Caco-2 (cell line): Measurements from ENCODE around the gene CFAP299. TPM values are rescaled to one million over a fixed set of nuclear protein-coding genes. Genes with fewer than 3 reads are reported as not detected.

Experiments
- BruUV-seq: library from RNA; stranded (reverse); fragments of 400-500 nt; replicated peaks from 2 replicates; lab custom pipeline; 2021; lab: Mats Ljungman, UMichigan
- CTCF ChIA-PET: fragments of 300-600 bp; sonication (Branson Sonifier 250); formaldehyde crosslinking; loops from one replicate; lab custom pipeline; 2022; ENCODE audit warnings: antibody characterized with exemption; lab: Charles Lee
- POLR2A ChIA-PET: fragments of 300-600 bp; sonication (Branson Sonifier 250); formaldehyde crosslinking; loops from one replicate; lab custom pipeline; 2022; ENCODE audit warnings: antibody characterized with exemption; lab: Charles Lee
- DNase-seq, 2 experiments: peaks; one replicate each; pipeline versions ENCODE4 v3.0.0 to v3.0.0-alpha.2; 2020 to 2022
- H3K27me3 ChIP-seq: replicated peaks from 2 replicates; pipeline ENCODE4 v1.6.0; 2011; ENCODE audit warnings: low read length; ENCODE audit not compliant: control insufficient read depth, insufficient read depth
- H3K36me3 ChIP-seq: 2 replicates; pipeline ENCODE4 v1.5.1; 2011; ENCODE audit warnings: low read length; ENCODE audit not compliant: control insufficient read depth, insufficient read depth
- H3K4me1 ChIP-seq: fragments of 250-450 bp; sonication (Bioruptor Pico); 2 replicates; pipeline ENCODE4 v1.5.1; 2020; ENCODE audit warnings: mild to moderate bottlenecking
- H3K4me3 ChIP-seq: 2 replicates; pipeline ENCODE4 v1.5.1; 2011; ENCODE audit warnings: low read depth, mild to moderate bottlenecking, control low read depth, low read length
- H3K9me3 ChIP-seq: fragments of 250-450 bp; sonication (Bioruptor Pico); 2 replicates; pipeline ENCODE4 v1.5.1; 2020; ENCODE audit warnings: mild to moderate bottlenecking, moderate library complexity
- H3K27ac Mint-ChIP-seq: one replicate; pipeline ENCODE4 v1.8.0; 2022; ENCODE audit warnings: mixed read lengths; ENCODE audit not compliant: unreplicated experiment
- H3K27me3 Mint-ChIP-seq: one replicate; pipeline ENCODE4 v1.8.0; 2022; ENCODE audit warnings: mixed read lengths; ENCODE audit not compliant: insufficient read depth, unreplicated experiment
- H3K36me3 Mint-ChIP-seq: one replicate; pipeline ENCODE4 v1.8.0; 2022; ENCODE audit warnings: mild to moderate bottlenecking, mixed read lengths; ENCODE audit not compliant: insufficient read depth, unreplicated experiment
- H3K4me1 Mint-ChIP-seq: one replicate; pipeline ENCODE4 v1.8.0; 2022; ENCODE audit warnings: low read depth, mixed read lengths; ENCODE audit not compliant: unreplicated experiment
- H3K4me3 Mint-ChIP-seq: one replicate; pipeline ENCODE4 v1.8.0; 2022; ENCODE audit warnings: mild to moderate bottlenecking, moderate library complexity, mixed read lengths; ENCODE audit not compliant: unreplicated experiment
- H3K9me3 Mint-ChIP-seq: one replicate; pipeline ENCODE4 v1.8.0; 2022; ENCODE audit warnings: mixed read lengths; ENCODE audit not compliant: unreplicated experiment
- CTCF ChIP-seq, 2 experiments: fragments of 200-600 bp in 1 of 2; IDR thresholded peaks; 1 replicate in 1 of 2; 2 replicates in 1 of 2; pipeline versions ENCODE4 v1.5.1 to v1.8.0; 2011 to 2022; ENCODE audit warnings: antibody characterized with exemption in 1 of 2, control low read depth in 1 of 2, inconsistent platforms in 1 of 2, low read depth in 1 of 2, low read length in 1 of 2, mild to moderate bottlenecking in 1 of 2, moderate library complexity in 1 of 2; ENCODE audit not compliant: insufficient read depth in 1 of 2, severe bottlenecking in 1 of 2, unreplicated experiment in 1 of 2
- intact Hi-C: fragments of 100-400 bp; cut with micrococcal nuclease; formaldehyde crosslinking; loops from one replicate; pipeline ENCODE4 v1.10.0; 2022; ENCODE audit not compliant: unreplicated experiment
- total RNA-seq: library from RNA; stranded (reverse); gene quantifications from 2 replicates; pipeline ENCODE4 v1.2.3, GENCODE V29; 2022

CFAP299 gene
- total RNA-seq, 1 experiment from 2014 or later = not detected

- no peak for DNase-seq
- no peaks in the 10 kb centered on the region for H3K27me3 ChIP-seq
- Mint-ChIP-seq H3K4me1 (no peaks in the 10 kb centered on the region), H3K27ac (no peak overlapping the region), H3K9me3 (no peaks in the 10 kb centered on the region), H3K36me3 (no peaks in the 10 kb centered on the region), H3K4me3 (no peak overlapping the region), H3K27me3 (no peaks in the 10 kb centered on the region)
- H3K4me1 ChIP-seq = no peaks in the 10 kb centered on the region
- no TSS peak for BruUV-seq
- no peak for TF ChIP-seq CTCF (IDR thresholded peaks at IDR 0.05; ENCODE audit: insufficient read depth in 1 of 2, low read depth in 1 of 2, low read length in 1 of 2, severe bottlenecking in 1 of 2, unreplicated experiment in 1 of 2)
- ChIA-PET CTCF (no interaction called here), POLR2A (no interaction called here)
- no peak overlapping the region for H3K4me3 ChIP-seq
- no peaks in the 10 kb centered on the region for H3K36me3 ChIP-seq
- intact Hi-C loops = no loop called here
- H3K9me3 ChIP-seq = no peaks in the 10 kb centered on the region
Observed at GRCh38 chr4:80386281-80386886, 50.9 kb downstream of the CFAP299 start.

- no peaks in the 10 kb centered on the region for H3K9me3 Mint-ChIP-seq
- no peak for DNase-seq
- no peak for TF ChIP-seq CTCF (IDR thresholded peaks at IDR 0.05; ENCODE audit: insufficient read depth in 1 of 2, low read depth in 1 of 2, low read length in 1 of 2, severe bottlenecking in 1 of 2, unreplicated experiment in 1 of 2)
- intact Hi-C loops = no loop called here
- H3K4me1 Mint-ChIP-seq = no peaks in the 10 kb centered on the region
- ChIA-PET POLR2A (no interaction called here), CTCF (no interaction called here)
- Histone ChIP-seq H3K4me3 (no peak overlapping the region), H3K27me3 (no peaks in the 10 kb centered on the region), H3K9me3 (no peaks in the 10 kb centered on the region), H3K4me1 (no peaks in the 10 kb centered on the region), H3K36me3 (no peaks in the 10 kb centered on the region)
- H3K27ac Mint-ChIP-seq = no peak overlapping the region
- BruUV-seq = no TSS peak
- H3K36me3 Mint-ChIP-seq = no peaks in the 10 kb centered on the region
- no peak overlapping the region for H3K4me3 Mint-ChIP-seq
- no peaks in the 10 kb centered on the region for H3K27me3 Mint-ChIP-seq
Observed at GRCh38 chr4:80387390-80388283, 52.1 kb downstream of the CFAP299 start.

GRCh38 chr4:80388284-80388607 lies 52.7 kb downstream of the CFAP299 start:
- TF ChIP-seq CTCF (IDR thresholded peaks at IDR 0.05; ENCODE audit: insufficient read depth in 1 of 2, low read depth in 1 of 2, low read length in 1 of 2, severe bottlenecking in 1 of 2, unreplicated experiment in 1 of 2) = no peak
- Mint-ChIP-seq H3K27me3 (no peaks in the 10 kb centered on the region), H3K4me1 (no peaks in the 10 kb centered on the region), H3K4me3 (no peak overlapping the region), H3K36me3 (no peaks in the 10 kb centered on the region), H3K27ac (no peak overlapping the region), H3K9me3 (no peaks in the 10 kb centered on the region)
- no peaks in the 10 kb centered on the region for H3K27me3 ChIP-seq
- H3K9me3 ChIP-seq = no peaks in the 10 kb centered on the region
- POLR2A ChIA-PET = no interaction called here
- no peak overlapping the region for H3K4me3 ChIP-seq
- CTCF ChIA-PET = no interaction called here
- H3K36me3 ChIP-seq = no peaks in the 10 kb centered on the region
- no peak for DNase-seq
- no peaks in the 10 kb centered on the region for H3K4me1 ChIP-seq
- BruUV-seq = no TSS peak
- intact Hi-C loops = no loop called here
